Caco-2 (cell line): ENCODE measurements around the gene TCF15. TPM values are rescaled to one million over a fixed set of nuclear protein-coding genes. Genes with fewer than 3 reads are reported as not detected.

Experiments
- BruUV-seq: library from RNA; stranded (reverse); fragments of 400-500 nt; replicated peaks from 2 replicates; lab custom pipeline; 2021; lab: Mats Ljungman, UMichigan
- CTCF ChIA-PET: fragments of 300-600 bp; sonication (Branson Sonifier 250); formaldehyde crosslinking; loops from one replicate; lab custom pipeline; 2022; ENCODE audit warnings: antibody characterized with exemption; lab: Charles Lee
- POLR2A ChIA-PET: fragments of 300-600 bp; sonication (Branson Sonifier 250); formaldehyde crosslinking; loops from one replicate; lab custom pipeline; 2022; ENCODE audit warnings: antibody characterized with exemption; lab: Charles Lee
- DNase-seq, 2 experiments: peaks; one replicate each; pipeline versions ENCODE4 v3.0.0 to v3.0.0-alpha.2; 2020 to 2022
- H3K27me3 ChIP-seq: replicated peaks from 2 replicates; pipeline ENCODE4 v1.6.0; 2011; ENCODE audit warnings: low read length; ENCODE audit not compliant: control insufficient read depth, insufficient read depth
- H3K36me3 ChIP-seq: 2 replicates; pipeline ENCODE4 v1.5.1; 2011; ENCODE audit warnings: low read length; ENCODE audit not compliant: control insufficient read depth, insufficient read depth
- H3K4me1 ChIP-seq: fragments of 250-450 bp; sonication (Bioruptor Pico); 2 replicates; pipeline ENCODE4 v1.5.1; 2020; ENCODE audit warnings: mild to moderate bottlenecking
- H3K4me3 ChIP-seq: 2 replicates; pipeline ENCODE4 v1.5.1; 2011; ENCODE audit warnings: low read depth, mild to moderate bottlenecking, control low read depth, low read length
- H3K9me3 ChIP-seq: fragments of 250-450 bp; sonication (Bioruptor Pico); 2 replicates; pipeline ENCODE4 v1.5.1; 2020; ENCODE audit warnings: mild to moderate bottlenecking, moderate library complexity
- H3K27ac Mint-ChIP-seq: one replicate; pipeline ENCODE4 v1.8.0; 2022; ENCODE audit warnings: mixed read lengths; ENCODE audit not compliant: unreplicated experiment
- H3K27me3 Mint-ChIP-seq: one replicate; pipeline ENCODE4 v1.8.0; 2022; ENCODE audit warnings: mixed read lengths; ENCODE audit not compliant: insufficient read depth, unreplicated experiment
- H3K36me3 Mint-ChIP-seq: one replicate; pipeline ENCODE4 v1.8.0; 2022; ENCODE audit warnings: mild to moderate bottlenecking, mixed read lengths; ENCODE audit not compliant: insufficient read depth, unreplicated experiment
- H3K4me1 Mint-ChIP-seq: one replicate; pipeline ENCODE4 v1.8.0; 2022; ENCODE audit warnings: low read depth, mixed read lengths; ENCODE audit not compliant: unreplicated experiment
- H3K4me3 Mint-ChIP-seq: one replicate; pipeline ENCODE4 v1.8.0; 2022; ENCODE audit warnings: mild to moderate bottlenecking, moderate library complexity, mixed read lengths; ENCODE audit not compliant: unreplicated experiment
- H3K9me3 Mint-ChIP-seq: one replicate; pipeline ENCODE4 v1.8.0; 2022; ENCODE audit warnings: mixed read lengths; ENCODE audit not compliant: unreplicated experiment
- CTCF ChIP-seq, 2 experiments: fragments of 200-600 bp in 1 of 2; IDR thresholded peaks; 1 replicate in 1 of 2; 2 replicates in 1 of 2; pipeline versions ENCODE4 v1.5.1 to v1.8.0; 2011 to 2022; ENCODE audit warnings: antibody characterized with exemption in 1 of 2, control low read depth in 1 of 2, inconsistent platforms in 1 of 2, low read depth in 1 of 2, low read length in 1 of 2, mild to moderate bottlenecking in 1 of 2, moderate library complexity in 1 of 2; ENCODE audit not compliant: insufficient read depth in 1 of 2, severe bottlenecking in 1 of 2, unreplicated experiment in 1 of 2
- intact Hi-C: fragments of 100-400 bp; cut with micrococcal nuclease; formaldehyde crosslinking; loops from one replicate; pipeline ENCODE4 v1.10.0; 2022; ENCODE audit not compliant: unreplicated experiment
- total RNA-seq: library from RNA; stranded (reverse); gene quantifications from 2 replicates; pipeline ENCODE4 v1.2.3, GENCODE V29; 2022

Gene TCF15
- total RNA-seq, 1 experiment from 2014 or later: not detected

GRCh38 chr20:574297-574942, 35.7 kb downstream of the TCF15 start:
- no peak overlapping the region for H3K27ac Mint-ChIP-seq
- H3K4me3 Mint-ChIP-seq: no peak overlapping the region
- no peaks in the 10 kb centered on the region for H3K36me3 Mint-ChIP-seq
- Histone ChIP-seq H3K27me3 (no peaks in the 10 kb centered on the region), H3K9me3 (no peaks in the 10 kb centered on the region), H3K4me3 (no peak overlapping the region), H3K36me3 (no peaks in the 10 kb centered on the region), H3K4me1 (peaks cover 19% of the 10 kb centered on the region)
- peaks cover 3% of the 10 kb centered on the region for H3K27me3 Mint-ChIP-seq
- CTCF ChIA-PET: interaction anchor here (0.8 kb wide), 1 partner anchor 71 kb away, joined by 3 read pairs; no protein-coding TSS in a partner anchor
- H3K4me1 Mint-ChIP-seq: peaks cover 13% of the 10 kb centered on the region
- no TSS peak for BruUV-seq
- intact Hi-C loops: no loop called here
- H3K9me3 Mint-ChIP-seq: no peaks in the 10 kb centered on the region
- POLR2A ChIA-PET: no interaction called here
- no peak for DNase-seq
- TF ChIP-seq CTCF (IDR thresholded peaks at IDR 0.05; ENCODE audit: insufficient read depth in 1 of 2, low read depth in 1 of 2, low read length in 1 of 2, severe bottlenecking in 1 of 2, unreplicated experiment in 1 of 2): no peak

GRCh38 chr20:573414-574296, 36.5 kb downstream of the TCF15 start:
- Histone ChIP-seq H3K27me3 (no peaks in the 10 kb centered on the region), H3K9me3 (no peaks in the 10 kb centered on the region), H3K4me1 (peaks cover 19% of the 10 kb centered on the region), H3K36me3 (no peaks in the 10 kb centered on the region), H3K4me3 (no peak overlapping the region)
- no peak overlapping the region for H3K27ac Mint-ChIP-seq
- ChIA-PET CTCF (no interaction called here), POLR2A (no interaction called here)
- no TSS peak for BruUV-seq
- peaks cover 13% of the 10 kb centered on the region for H3K4me1 Mint-ChIP-seq
- H3K36me3 Mint-ChIP-seq: no peaks in the 10 kb centered on the region
- no peaks in the 10 kb centered on the region for H3K9me3 Mint-ChIP-seq
- peaks cover 3% of the 10 kb centered on the region for H3K27me3 Mint-ChIP-seq
- TF ChIP-seq CTCF (IDR thresholded peaks at IDR 0.05; ENCODE audit: insufficient read depth in 1 of 2, low read depth in 1 of 2, low read length in 1 of 2, severe bottlenecking in 1 of 2, unreplicated experiment in 1 of 2): no peak
- peak in 1 of 2 experiments; percentile 14 for DNase-seq
- H3K4me3 Mint-ChIP-seq: no peak overlapping the region
- intact Hi-C loops: no loop called here

- no peak overlapping the region for H3K4me3 Mint-ChIP-seq
- no peak for TF ChIP-seq CTCF (IDR thresholded peaks at IDR 0.05; ENCODE audit: insufficient read depth in 1 of 2, low read depth in 1 of 2, low read length in 1 of 2, severe bottlenecking in 1 of 2, unreplicated experiment in 1 of 2)
- ChIA-PET POLR2A (no interaction called here), CTCF (interaction anchor here (0.6 to 2.3 kb wide), 3 partner anchors 22 to 156 kb away, joined by 3 to 15 read pairs (median 7); no protein-coding TSS in a partner anchor)
- Histone ChIP-seq H3K36me3 (no peaks in the 10 kb centered on the region), H3K27me3 (no peaks in the 10 kb centered on the region), H3K9me3 (no peaks in the 10 kb centered on the region), H3K4me3 (no peak overlapping the region), H3K4me1 (peaks cover 24% of the 10 kb centered on the region)
- H3K27me3 Mint-ChIP-seq: peaks cover 3% of the 10 kb centered on the region
- peaks cover 13% of the 10 kb centered on the region for H3K4me1 Mint-ChIP-seq
- H3K27ac Mint-ChIP-seq: no peak overlapping the region
- H3K36me3 Mint-ChIP-seq: no peaks in the 10 kb centered on the region
- DNase-seq: no peak
- no peaks in the 10 kb centered on the region for H3K9me3 Mint-ChIP-seq
- intact Hi-C loops: no loop called here
- BruUV-seq: no TSS peak
Observed at GRCh38 chr20:572727-573126, 37.4 kb downstream of the TCF15 start.
